Erythroblast (primary cell): ENCODE results near the gene SSR4.

Experiments used
- DNase-seq, 2 experiments: peaks; one replicate each; lab custom pipeline; 2025; lab: John Stamatoyannopoulos, UW
- GATA1 ChIP-seq: IDR thresholded peaks from 2 replicates; pipeline ENCODE4 v1.6.1; 2011; ENCODE audit warnings: low read depth, mild to moderate bottlenecking, control low read depth, low read length, moderate library complexity
- POLR2A ChIP-seq: IDR thresholded peaks from 2 replicates; pipeline ENCODE4 v1.6.1; 2011; ENCODE audit warnings: mild to moderate bottlenecking, low read length

Gene SSR4

GRCh38 chrX:153831429-153832150 is 37.1 kb downstream of the SSR4 start:
- no peak for TF ChIP-seq GATA1
- no peak for TF ChIP-seq POLR2A
- no peak for DNase-seq

GRCh38 chrX:153832728-153833127 is 38.3 kb downstream of the SSR4 start:
- no peak for TF ChIP-seq POLR2A
- no peak for TF ChIP-seq GATA1
- DNase-seq: no peak

- TF ChIP-seq GATA1 (no peak), POLR2A (no peak)
- no peak for DNase-seq
Observed at GRCh38 chrX:153836921-153837320, 42.5 kb downstream of the SSR4 start.

- no peak for DNase-seq
- TF ChIP-seq POLR2A: no peak
- TF ChIP-seq GATA1: no peak
Observed at GRCh38 chrX:153844509-153845082, 50.1 kb downstream of the SSR4 start.

GRCh38 chrX:153845195-153845594 is 50.7 kb downstream of the SSR4 start:
- TF ChIP-seq POLR2A (no peak), GATA1 (no peak)
- DNase-seq: no peak

- TF ChIP-seq POLR2A (no peak), GATA1 (no peak)
- DNase-seq: no peak
Observed at GRCh38 chrX:153845842-153846241, 51.4 kb downstream of the SSR4 start.
